Liver (tissue), 9 donors: ENCODE data around the gene DCPS. TPM values are rescaled to one million over a fixed set of nuclear protein-coding genes. Genes with fewer than 3 reads are reported as not detected.

Experiments
- DNase-seq: peaks from one replicate; pipeline ENCODE4 v3.0.0-alpha.2; 2017; ENCODE audit warnings: low spot score
- H3K27ac ChIP-seq, 2 donors: one replicate each; pipeline ENCODE4 v1.7.0; 2013; ENCODE audit warnings: inconsistent platforms in 2 of 2, low read length in 2 of 2, control low read depth in 1 of 2, low read depth in 1 of 2, mild to moderate bottlenecking in 1 of 2
- H3K27me3 ChIP-seq, 4 donors: one replicate each; pipeline versions ENCODE4 v1.6.1 to v1.7.0; 2013; ENCODE audit warnings: low read length in 3 of 4, inconsistent platforms in 1 of 4, mild to moderate bottlenecking in 1 of 4, moderate library complexity in 1 of 4; ENCODE audit not compliant: control insufficient read depth in 4 of 4, insufficient read depth in 4 of 4
- H3K36me3 ChIP-seq, 4 donors: one replicate each; pipeline versions ENCODE4 v1.6.1 to v1.7.0; 2013; ENCODE audit warnings: low read length in 3 of 4, mild to moderate bottlenecking in 3 of 4, low read depth in 1 of 4, moderate library complexity in 1 of 4; ENCODE audit not compliant: control insufficient read depth in 4 of 4, insufficient read depth in 3 of 4
- H3K4me1 ChIP-seq, 4 donors: one replicate each; pipeline versions ENCODE4 v1.6.1 to v1.7.0; 2013; ENCODE audit warnings: low read length in 3 of 4, mild to moderate bottlenecking in 3 of 4, moderate library complexity in 1 of 4; ENCODE audit not compliant: control insufficient read depth in 4 of 4, insufficient read depth in 4 of 4
- H3K4me3 ChIP-seq, 3 donors: one replicate each; pipeline versions ENCODE4 v1.6.1 to v1.7.0; 2013; ENCODE audit warnings: low read length in 3 of 3, control low read depth in 1 of 3, low read depth in 1 of 3, mild to moderate bottlenecking in 1 of 3
- H3K9ac ChIP-seq, 2 donors: one replicate each; pipeline ENCODE4 v1.7.0; 2013; ENCODE audit warnings: low read length in 2 of 2, mild to moderate bottlenecking in 2 of 2, moderate library complexity in 2 of 2, control low read depth in 1 of 2, low read depth in 1 of 2
- H3K9me3 ChIP-seq, 4 donors: one replicate each; pipeline versions ENCODE4 v1.6.1 to v1.7.0; 2013; ENCODE audit warnings: low read length in 3 of 4; ENCODE audit not compliant: control insufficient read depth in 4 of 4
- CTCF ChIP-seq: fragments of 150-350 bp; IDR thresholded peaks from 2 replicates; pipeline ENCODE4 v1.5.1; 2017; ENCODE audit warnings: improper control_type of control experiment, low read depth, low read length; ENCODE audit not compliant: missing input control
- EGR1 ChIP-seq, 2 donors: IDR thresholded peaks; 2 replicates each; pipeline ENCODE4 v1.6.1; 2016 to 2018; ENCODE audit warnings: antibody characterized with exemption in 2 of 2, low read depth in 2 of 2
- FOXA1 ChIP-seq: IDR thresholded peaks from 2 replicates; pipeline ENCODE4 v1.6.1; 2016; ENCODE audit warnings: antibody characterized with exemption
- FOXA2 ChIP-seq: IDR thresholded peaks from 2 replicates; pipeline ENCODE4 v1.6.1; 2016; ENCODE audit warnings: antibody characterized with exemption
- GABPA ChIP-seq, 2 donors: IDR thresholded peaks in 1 of 2; conservative IDR thresholded peaks in 1 of 2; 2 replicates each; pipeline ENCODE4 v1.6.1; 2016; ENCODE audit warnings: antibody characterized with exemption in 2 of 2, mild to moderate bottlenecking in 1 of 2, moderate library complexity in 1 of 2
- HNF4A ChIP-seq, 2 donors: conservative IDR thresholded peaks; 2 replicates each; pipeline ENCODE4 v1.6.1; 2016; ENCODE audit warnings: antibody characterized with exemption in 2 of 2, mild to moderate bottlenecking in 2 of 2
- HNF4G ChIP-seq: IDR thresholded peaks from 2 replicates; pipeline ENCODE4 v1.6.1; 2016; ENCODE audit warnings: antibody characterized with exemption
- JUND ChIP-seq, 2 donors: IDR thresholded peaks; 2 replicates each; pipeline ENCODE4 v1.6.1; 2016; ENCODE audit warnings: antibody characterized with exemption in 2 of 2
- MAX ChIP-seq: IDR thresholded peaks from 2 replicates; pipeline ENCODE4 v1.6.1; 2016; ENCODE audit warnings: antibody characterized with exemption
- NR2F2 ChIP-seq: IDR thresholded peaks from 2 replicates; pipeline ENCODE4 v1.6.1; 2016; ENCODE audit warnings: antibody characterized with exemption
- RAD21 ChIP-seq, 2 donors: IDR thresholded peaks; 2 replicates each; pipeline ENCODE4 v1.6.1; 2016; ENCODE audit warnings: antibody characterized with exemption in 2 of 2, mild to moderate bottlenecking in 2 of 2
- REST ChIP-seq: IDR thresholded peaks from 2 replicates; pipeline ENCODE4 v1.6.1; 2016; ENCODE audit warnings: antibody characterized with exemption, mild to moderate bottlenecking
- RXRA ChIP-seq, 2 donors: IDR thresholded peaks; 2 replicates each; pipeline ENCODE4 v1.6.1; 2017 to 2018; ENCODE audit warnings: antibody characterized with exemption in 2 of 2, mild to moderate bottlenecking in 1 of 2
- SP1 ChIP-seq: IDR thresholded peaks from 2 replicates; pipeline ENCODE4 v1.6.1; 2018; ENCODE audit warnings: antibody characterized with exemption, mild to moderate bottlenecking
- TAF1 ChIP-seq: conservative IDR thresholded peaks from 2 replicates; pipeline ENCODE4 v1.6.1; 2016; ENCODE audit warnings: antibody characterized with exemption, mild to moderate bottlenecking
- WGBS: extraction: QIAGEN DNeasy Blood & Tissue Kit; methylation state at CpG from one replicate; pipeline ENCODE4 v1.1.7; 2013; 5-methylcytosine and 5-hydroxymethylcytosine counted together
- polyA plus RNA-seq, 2 donors: library from polyadenylated mRNA; stranded (reverse) in 1 of 2; unstranded in 1 of 2; fragments of 200-250 nt in 1 of 2; fragments of >200 nt in 1 of 2; fragmentation: Nextera tagmentation in 1 of 2; extraction: Ambion mirVana in 1 of 2; gene quantifications; one replicate each; pipeline versions ENCODE4 v1.2.1 to v1.2.3, GENCODE V29; 2013 to 2015
- total RNA-seq, 2 donors: library from RNA; depleted of rRNA; stranded (reverse); fragments of >200 nt; gene quantifications; one replicate each; pipeline ENCODE4 v1.2.3, GENCODE V29; 2014
- TF ChIP-seq, protein P1 (sequence below): IDR thresholded peaks from 2 replicates; pipeline ENCODE4 v1.6.1; 2016; ENCODE audit warnings: antibody characterized with exemption
- TF ChIP-seq, protein P2 (sequence below): IDR thresholded peaks from 2 replicates; pipeline ENCODE4 v1.6.1; 2016; ENCODE audit warnings: antibody characterized with exemption
- donor health status: healthy.
- donor health status: healthy.
- donor health status: healthy.
- donor health status: healthy.
- donor health status: healthy.

DCPS gene
- total and polyA plus RNA-seq, 4 donors: 5.6 to 61.0 (median 19.0) TPM

- TF ChIP-seq MAX: no peak
These were observed 14.9 kb downstream of the DCPS start (continued) for GRCh38 chr11:126318574-126319373.

DNA sequence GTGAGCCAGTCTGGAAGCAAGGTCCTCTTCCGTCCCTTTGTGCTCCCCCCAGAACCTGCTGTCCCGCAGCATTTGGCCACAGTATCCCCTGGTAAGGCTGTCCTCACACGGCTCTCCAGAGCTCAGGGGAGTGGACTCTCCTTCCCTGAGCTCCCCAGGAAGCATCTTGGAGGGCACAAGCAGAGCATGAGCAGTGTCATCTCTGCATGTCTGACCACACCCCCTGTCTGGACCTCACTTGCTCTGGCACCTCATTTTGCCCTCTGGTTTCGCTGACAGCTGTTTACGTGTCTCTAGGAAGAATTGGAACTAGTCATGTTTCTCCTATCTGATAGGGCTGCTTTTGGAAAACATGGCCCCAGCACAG lies 15.5 kb downstream of the DCPS start:
- DNase-seq: no peak
- no peaks in the 10 kb centered on the region for H3K9me3 ChIP-seq
- TF ChIP-seq HNF4G (no peak), FOXA2 (no peak), RXRA (IDR thresholded peaks at IDR 0.05) (no peak), FOXA1 (no peak), TAF1 (no peak), EGR1 (IDR thresholded peaks at IDR 0.05; ENCODE audit: low read depth in 2 of 2) (no peak)
- WGBS: 89% methylated on average over 5 of the region's 5 CpGs
- H3K4me1 ChIP-seq: peaks cover 0 to 5% (median 0%) of the 10 kb centered on the region in 4 donors
- no peak overlapping the region for H3K4me3 ChIP-seq
- H3K36me3 ChIP-seq: no peaks in the 10 kb centered on the region
- H3K27me3 ChIP-seq: no peaks in the 10 kb centered on the region
- peak overlapping the region in 1 of 2 donors; percentile 1 for H3K27ac ChIP-seq
- H3K9ac ChIP-seq: no peak overlapping the region

GRCh38 chr11:126322996-126323395 lies 19.1 kb downstream of the DCPS start:
- TF ChIP-seq FOXA1 (no peak), HNF4G (no peak), HNF4A (conservative IDR thresholded peaks at IDR 0.05) (no peak), CTCF (no peak), NR2F2 (no peak), MAX (no peak), EGR1 (IDR thresholded peaks at IDR 0.05; ENCODE audit: low read depth in 2 of 2) (no peak), JUND (IDR thresholded peaks at IDR 0.05) (no peak), REST (no peak), GABPA (IDR thresholded peaks at IDR 0.05 in 1 of 2, conservative IDR thresholded peaks at IDR 0.05 in 1 of 2) (no peak), RAD21 (IDR thresholded peaks at IDR 0.05) (no peak), SP1 (no peak), RXRA (IDR thresholded peaks at IDR 0.05) (no peak), TAF1 (no peak), FOXA2 (no peak)
- TF ChIP-seq, protein P1, sequence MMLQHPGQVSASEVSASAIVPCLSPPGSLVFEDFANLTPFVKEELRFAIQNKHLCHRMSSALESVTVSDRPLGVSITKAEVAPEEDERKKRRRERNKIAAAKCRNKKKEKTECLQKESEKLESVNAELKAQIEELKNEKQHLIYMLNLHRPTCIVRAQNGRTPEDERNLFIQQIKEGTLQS: no peak
- TF ChIP-seq, protein P2, sequence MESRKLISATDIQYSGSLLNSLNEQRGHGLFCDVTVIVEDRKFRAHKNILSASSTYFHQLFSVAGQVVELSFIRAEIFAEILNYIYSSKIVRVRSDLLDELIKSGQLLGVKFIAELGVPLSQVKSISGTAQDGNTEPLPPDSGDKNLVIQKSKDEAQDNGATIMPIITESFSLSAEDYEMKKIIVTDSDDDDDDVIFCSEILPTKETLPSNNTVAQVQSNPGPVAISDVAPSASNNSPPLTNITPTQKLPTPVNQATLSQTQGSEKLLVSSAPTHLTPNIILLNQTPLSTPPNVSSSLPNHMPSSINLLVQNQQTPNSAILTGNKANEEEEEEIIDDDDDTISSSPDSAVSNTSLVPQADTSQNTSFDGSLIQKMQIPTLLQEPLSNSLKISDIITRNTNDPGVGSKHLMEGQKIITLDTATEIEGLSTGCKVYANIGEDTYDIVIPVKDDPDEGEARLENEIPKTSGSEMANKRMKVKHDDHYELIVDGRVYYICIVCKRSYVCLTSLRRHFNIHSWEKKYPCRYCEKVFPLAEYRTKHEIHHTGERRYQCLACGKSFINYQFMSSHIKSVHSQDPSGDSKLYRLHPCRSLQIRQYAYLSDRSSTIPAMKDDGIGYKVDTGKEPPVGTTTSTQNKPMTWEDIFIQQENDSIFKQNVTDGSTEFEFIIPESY: no peak

More at GRCh38 chr11:126322996-126323395, 19.1 kb downstream of the DCPS start:
- Histone ChIP-seq H3K4me3 (no peak overlapping the region), H3K9ac (no peak overlapping the region), H3K9me3 (no peaks in the 10 kb centered on the region), H3K27me3 (no peaks in the 10 kb centered on the region), H3K4me1 (peaks cover 0 to 5% (median 3%) of the 10 kb centered on the region in 4 donors), H3K27ac (no peak overlapping the region), H3K36me3 (no peaks in the 10 kb centered on the region)
- DNase-seq: no peak
- 96% methylated on average over 3 of the region's 3 CpGs for WGBS
